ENCODE measurements around the gene SCO2.

GRCh38 chr22:50532824-50533796 lies 7.7 kb upstream of the SCO2 start:
- TF ChIP-seq CTCF (IDR thresholded peaks at IDR 0.05) (no peak), POLR2A (IDR thresholded peaks at IDR 0.05) (no peak)

Measured in Peyer's patch (tissue), 4 donors.